Adrenal gland (tissue), 5 donors: ENCODE results near the gene LGMN.

ENCODE experiments used
- CTCF ChIP-seq, 6 experiments: fragments of 450-650 bp in 4 of 6; fragments of 200-600 bp in 2 of 6; sonication (generic) in 1 of 6; IDR thresholded peaks; 1 replicate in 5 of 6; 2 replicates in 1 of 6; pipeline versions ENCODE4 v1.5.1 to v1.8.0; 2016 to 2021; ENCODE audit warnings: antibody characterized with exemption in 6 of 6, mild to moderate bottlenecking in 2 of 6, moderate library complexity in 1 of 6
- POLR2A ChIP-seq, 2 donors: fragments of 450-650 bp; IDR thresholded peaks; one replicate each; pipeline ENCODE4 v1.6.1; 2017; ENCODE audit warnings: antibody characterized with exemption in 2 of 2, mild to moderate bottlenecking in 2 of 2, moderate library complexity in 1 of 2
- donor health status: DM: no; HTN: no; CAD: no.

- no peak for TF ChIP-seq CTCF (IDR thresholded peaks at IDR 0.05)
- no peak for TF ChIP-seq POLR2A (IDR thresholded peaks at IDR 0.05)
Observed at GRCh38 chr14:92755495-92755894, 7.1 kb upstream of the LGMN start.
